K562 (cell line): ENCODE results near the gene OSBPL10. TPM values are rescaled to one million over a fixed set of nuclear protein-coding genes. Genes with fewer than 3 reads are reported as not detected.
"Not testable (repeated sequence)": the region's sequence is repeated elsewhere in the genome, so short reads cannot be mapped to it uniquely, and the experiment has no call there.

Experiments
- ATAC-seq: fragments of 200-7000 bp; cut with Tn5 transposase; 3 replicates; pipeline ENCODE4 v1.9.1; 2020; ENCODE audit warnings: moderate library complexity
- BruUV-seq: library from RNA; stranded (reverse); fragments of 400-500 nt; replicated peaks from 2 replicates; lab custom pipeline; 2021; lab: Mats Ljungman, UMichigan
- CTCF ChIA-PET: fragments of 300-600 bp; formaldehyde crosslinking; extraction: SDS; loops from one replicate; lab custom pipeline; 2021; ENCODE audit warnings: low intra/inter-chr PET ratio; lab: Yijun Ruan, JAX
- POLR2A ChIA-PET: fragments of 300-600, 350-650 bp; sonication (Branson Sonifier 250); formaldehyde crosslinking; extraction: SDS; loops from one replicate; lab custom pipeline; 2021; ENCODE audit warnings: antibody characterized with exemption, inconsistent platforms; lab: Yijun Ruan, JAX
- DNase-seq, 4 experiments: peaks; one replicate each; pipeline versions ENCODE4 v3.0.0 to v3.0.0-alpha.2; 2011 to 2018; ENCODE audit warnings: low spot score in 3 of 4, mixed read lengths in 3 of 4; ENCODE audit errors: extremely low read depth in 1 of 4
- FAIRE-seq: peaks from 2 replicates; lab custom pipeline; 2011; peaks lifted over from hg19 to GRCh38; lab: Jason Lieb, UNC
- H2AFZ ChIP-seq: 2 replicates; pipeline ENCODE4 v1.6.0; 2011; ENCODE audit warnings: low read depth, low read length, control low read depth, inconsistent platforms
- H3K27ac ChIP-seq: fragments of 200-600 bp; 3 replicates; pipeline ENCODE4 v1.8.0; 2011; ENCODE audit warnings: low read depth, mild to moderate bottlenecking, control low read depth, inconsistent platforms, low read length, moderate library complexity, mixed read lengths; ENCODE audit errors: extremely low read depth
- H3K27me3 ChIP-seq, 2 experiments: fragments of 300-600 bp in 1 of 2; 2 replicates in 1 of 2; 3 replicates in 1 of 2; pipeline versions ENCODE4 v1.6.0 to v1.8.0; 2011; ENCODE audit warnings: inconsistent platforms in 2 of 2, low read length in 2 of 2, mild to moderate bottlenecking in 1 of 2, mixed read lengths in 1 of 2, moderate library complexity in 1 of 2; ENCODE audit not compliant: control insufficient read depth in 2 of 2, insufficient read depth in 2 of 2
- H3K36me3 ChIP-seq: fragments of 300-600 bp; 3 replicates; pipeline ENCODE4 v1.8.0; 2011; ENCODE audit warnings: mild to moderate bottlenecking, low read length, inconsistent platforms; ENCODE audit not compliant: control insufficient read depth, insufficient read depth
- H3K4me1 ChIP-seq, 2 experiments: fragments of 200-600 bp in 1 of 2; replicated peaks in 1 of 2; 2 replicates in 1 of 2; 3 replicates in 1 of 2; pipeline versions ENCODE4 v1.5.1 to v1.8.0; 2011; ENCODE audit warnings: inconsistent platforms in 2 of 2, low read length in 2 of 2, mild to moderate bottlenecking in 1 of 2, mixed read lengths in 1 of 2, moderate library complexity in 1 of 2; ENCODE audit not compliant: control insufficient read depth in 2 of 2, insufficient read depth in 2 of 2
- H3K4me2 ChIP-seq: 2 replicates; pipeline ENCODE4 v1.6.1; 2011; ENCODE audit warnings: low read length, control low read depth, inconsistent platforms, mixed read lengths; ENCODE audit not compliant: insufficient read depth
- H3K4me3 ChIP-seq: fragments of 200-600 bp; sonication (generic), shearing (Covaris generic); 2 replicates; pipeline ENCODE4 v1.5.1; 2016; ENCODE audit warnings: control low read depth, inconsistent platforms
- H3K79me2 ChIP-seq: fragments of 200-600 bp; 3 replicates; pipeline ENCODE4 v1.8.0; 2011; ENCODE audit warnings: low read length, inconsistent platforms; ENCODE audit not compliant: control insufficient read depth, insufficient read depth
- H3K9ac ChIP-seq, 2 experiments: 2 replicates each; pipeline versions ENCODE4 v1.6.0 to v1.6.1; 2011; ENCODE audit warnings: low read depth in 2 of 2, low read length in 2 of 2, control low read depth in 1 of 2, inconsistent platforms in 1 of 2, mild to moderate bottlenecking in 1 of 2, mixed read lengths in 1 of 2; ENCODE audit not compliant: insufficient read depth in 1 of 2
- H3K9me1 ChIP-seq: one replicate; pipeline ENCODE4 v1.6.0; 2011; ENCODE audit warnings: inconsistent platforms, mild to moderate bottlenecking, low read length, moderate library complexity; ENCODE audit not compliant: control insufficient read depth, insufficient read depth
- H3K9me3 ChIP-seq: replicated peaks from 2 replicates; pipeline ENCODE4 v1.5.1; 2011; ENCODE audit warnings: low read depth, low read length, inconsistent platforms; ENCODE audit not compliant: control insufficient read depth, insufficient read depth
- H4K20me1 ChIP-seq: replicated peaks from 2 replicates; pipeline ENCODE4 v1.6.1; 2011; ENCODE audit warnings: low read length, inconsistent platforms, mixed read lengths; ENCODE audit not compliant: control insufficient read depth, insufficient read depth
- ZNF184 ChIP-seq: sonication (generic); formaldehyde crosslinking; IDR thresholded peaks from 2 replicates; pipeline ENCODE4 v1.5.0; 2020; ENCODE audit warnings: missing genetic modification reagents
- WGBS: fragments of 100-300 bp; shearing (Covaris generic); methylation state at CpG from one replicate; pipeline ENCODE4 v1.1.6; 2016; ENCODE audit warnings: low coverage, mixed read lengths; ENCODE audit not compliant: insufficient coverage; ENCODE audit errors: missing lambda C conversion rate; 5-methylcytosine and 5-hydroxymethylcytosine counted together
- in situ Hi-C: fragments of 300-500 bp; cut with MboI; formaldehyde crosslinking; loops from 4 replicates; pipeline ENCODE4 v1.15.0; 2018; ENCODE audit warnings: inconsistent platforms, mixed read lengths
- intact Hi-C: fragments of 100-400 bp; cut with micrococcal nuclease; formaldehyde crosslinking; loops from 2 replicates; pipeline ENCODE4 v1.14.2; 2022
- polyA plus RNA-seq, 8 experiments: library from polyadenylated mRNA; depleted of rRNA in 4 of 8; stranded (reverse) in 5 of 8; unstranded in 3 of 8; fragments of >200 nt; fragmentation: Nextera tagmentation in 2 of 8; fragmentation: Illumina TruSeq in 1 of 8; extraction: Ambion mirVana in 2 of 8; extraction: Trizol in 1 of 8; gene quantifications; 2 replicates each; pipeline versions ENCODE4 v1.2.1 to v1.2.3, GENCODE V29; 2011 to 2014; ENCODE audit warnings: inconsistent platforms in 1 of 8, missing spikeins in 1 of 8
- total RNA-seq, 7 experiments: library from RNA; depleted of rRNA in 6 of 7; stranded (reverse); fragments of >200 nt in 6 of 7; fragmentation: Illumina TruSeq in 2 of 7; extraction: Trizol in 2 of 7; gene quantifications; 2 replicates each; pipeline versions ENCODE4 v1.2.1 to v1.2.3, GENCODE V29; 2011 to 2021; ENCODE audit warnings: low replicate concordance in 1 of 7
- TF ChIP-seq, protein P1 (sequence below), 3 experiments: IDR thresholded peaks in 2 of 3; conservative IDR thresholded peaks in 1 of 3; 2 replicates each; pipeline ENCODE4 v1.5.1; 2011 to 2012; ENCODE audit warnings: low read length in 3 of 3, mild to moderate bottlenecking in 3 of 3, control low read depth in 2 of 3, improper control_type of control experiment in 1 of 3, inconsistent platforms in 1 of 3, low read depth in 1 of 3, mixed read lengths in 1 of 3, moderate library complexity in 1 of 3; ENCODE audit not compliant: insufficient read depth in 2 of 3

Gene OSBPL10
- total and polyA plus RNA-seq, 9 of the 15 experiments (the other 6 are each of a cell fraction or from before 2014, with no cell fraction given), result 0.03 to 0.19 (median 0.14) TPM; not detected in 2

DNA sequence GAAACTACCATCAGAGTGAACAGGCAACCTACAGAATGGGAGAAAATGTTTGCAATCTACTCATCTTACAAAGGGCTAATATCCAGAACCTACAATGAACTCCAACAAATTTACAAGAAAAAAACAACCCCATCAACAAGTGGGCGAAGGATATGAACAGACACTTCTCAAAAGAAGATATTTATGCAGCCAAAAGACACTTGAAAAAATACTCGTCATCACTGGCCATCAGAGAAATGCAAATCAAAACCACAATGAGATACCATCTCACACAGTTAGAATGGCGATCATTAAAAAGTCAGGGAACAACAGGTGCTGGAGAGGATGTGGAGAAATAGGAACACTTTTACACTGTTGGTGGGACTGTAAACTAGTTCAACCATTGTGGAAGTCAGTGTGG, 34.6 kb upstream of the OSBPL10 start:
- H3K36me3 ChIP-seq, H3K4me3 ChIP-seq, POLR2A ChIA-PET, H3K9me3 ChIP-seq, BruUV-seq, H3K79me2 ChIP-seq, CTCF ChIA-PET, H3K4me1 ChIP-seq, H4K20me1 ChIP-seq, FAIRE-seq, H3K4me2 ChIP-seq, H3K9ac ChIP-seq, H3K27me3 ChIP-seq, H2AFZ ChIP-seq, ATAC-seq, DNase-seq, H3K27ac ChIP-seq, H3K9me1 ChIP-seq, in situ Hi-C loops: not testable (repeated sequence)
- TF ChIP-seq ZNF184 (CRISPR knock-in tag), result 0 out of 2 replicates have a peak, but pooled peaks have one; percentile 10
- WGBS, result 0% methylated on average over 3 of the region's 3 CpGs
- intact Hi-C loops, result loop anchor here (5.0 kb wide), 1 partner anchor 327 kb away; no protein-coding TSS in a partner anchor

DNA sequence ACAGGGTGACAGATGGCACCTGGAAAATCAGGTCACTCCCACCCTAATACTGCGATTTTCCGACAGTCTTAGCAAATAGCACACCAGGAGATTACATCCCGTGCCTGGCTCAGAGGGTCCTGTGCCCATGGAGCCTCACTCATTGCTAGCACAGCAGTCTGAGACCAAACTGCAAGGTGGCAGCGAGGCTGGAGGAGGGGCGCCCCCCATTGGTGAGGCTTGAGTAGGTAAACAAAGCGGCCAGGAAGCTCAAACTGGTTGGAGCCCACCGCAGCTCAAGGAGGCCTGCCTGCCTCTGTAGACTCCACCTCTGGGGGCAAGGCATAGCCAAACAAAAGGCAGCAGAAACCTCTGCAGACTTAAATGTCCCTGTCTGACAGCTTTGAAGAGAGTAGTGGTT, 29.6 kb upstream of the OSBPL10 start:
- in situ Hi-C loops, H3K4me3 ChIP-seq, H4K20me1 ChIP-seq, H3K27me3 ChIP-seq, FAIRE-seq, H3K79me2 ChIP-seq, H3K27ac ChIP-seq: not testable (repeated sequence)
- TF ChIP-seq, protein P1, sequence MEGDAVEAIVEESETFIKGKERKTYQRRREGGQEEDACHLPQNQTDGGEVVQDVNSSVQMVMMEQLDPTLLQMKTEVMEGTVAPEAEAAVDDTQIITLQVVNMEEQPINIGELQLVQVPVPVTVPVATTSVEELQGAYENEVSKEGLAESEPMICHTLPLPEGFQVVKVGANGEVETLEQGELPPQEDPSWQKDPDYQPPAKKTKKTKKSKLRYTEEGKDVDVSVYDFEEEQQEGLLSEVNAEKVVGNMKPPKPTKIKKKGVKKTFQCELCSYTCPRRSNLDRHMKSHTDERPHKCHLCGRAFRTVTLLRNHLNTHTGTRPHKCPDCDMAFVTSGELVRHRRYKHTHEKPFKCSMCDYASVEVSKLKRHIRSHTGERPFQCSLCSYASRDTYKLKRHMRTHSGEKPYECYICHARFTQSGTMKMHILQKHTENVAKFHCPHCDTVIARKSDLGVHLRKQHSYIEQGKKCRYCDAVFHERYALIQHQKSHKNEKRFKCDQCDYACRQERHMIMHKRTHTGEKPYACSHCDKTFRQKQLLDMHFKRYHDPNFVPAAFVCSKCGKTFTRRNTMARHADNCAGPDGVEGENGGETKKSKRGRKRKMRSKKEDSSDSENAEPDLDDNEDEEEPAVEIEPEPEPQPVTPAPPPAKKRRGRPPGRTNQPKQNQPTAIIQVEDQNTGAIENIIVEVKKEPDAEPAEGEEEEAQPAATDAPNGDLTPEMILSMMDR (IDR thresholded peaks at IDR 0.05 in 2 of 3, conservative IDR thresholded peaks at IDR 0.05 in 1 of 3; ENCODE audit: insufficient read depth in 2 of 3, low read depth in 1 of 3, low read length in 3 of 3), result 0 out of 6 replicates have a peak, but pooled peaks of 1 of the 3 experiments have one; percentile 21
- TF ChIP-seq, all 486 proteins: peak for 1; not testable (repeated sequence) for 485
- H3K4me1 ChIP-seq, BruUV-seq, POLR2A ChIA-PET, H3K9me1 ChIP-seq, H3K9me3 ChIP-seq, H3K4me2 ChIP-seq, ATAC-seq, DNase-seq, CTCF ChIA-PET, H3K36me3 ChIP-seq, H3K9ac ChIP-seq, H2AFZ ChIP-seq, intact Hi-C loops: not testable (repeated sequence)
- 2% methylated on average over 7 of the region's 7 CpGs for WGBS
